OCI-LY1 (cell line): ENCODE measurements around the gene CFAP46.

Experiments
- EZH2 ChIP-seq: fragments of 200-600 bp; sonication (generic), shearing (Covaris generic); IDR thresholded peaks from 2 replicates; pipeline ENCODE4 v1.8.0; 2017; ENCODE audit warnings: borderline replicate concordance, mixed run types, mild to moderate bottlenecking, antibody characterized with exemption, low read length, moderate library complexity, mixed read lengths
- TF ChIP-seq, protein P1 (sequence below): fragments of 200-600 bp; sonication (generic), shearing (Covaris generic); IDR thresholded peaks from 2 replicates; pipeline ENCODE4 v1.5.1; 2017; ENCODE audit warnings: mild to moderate bottlenecking, antibody characterized with exemption, low read length, moderate library complexity, mixed read lengths

DNA sequence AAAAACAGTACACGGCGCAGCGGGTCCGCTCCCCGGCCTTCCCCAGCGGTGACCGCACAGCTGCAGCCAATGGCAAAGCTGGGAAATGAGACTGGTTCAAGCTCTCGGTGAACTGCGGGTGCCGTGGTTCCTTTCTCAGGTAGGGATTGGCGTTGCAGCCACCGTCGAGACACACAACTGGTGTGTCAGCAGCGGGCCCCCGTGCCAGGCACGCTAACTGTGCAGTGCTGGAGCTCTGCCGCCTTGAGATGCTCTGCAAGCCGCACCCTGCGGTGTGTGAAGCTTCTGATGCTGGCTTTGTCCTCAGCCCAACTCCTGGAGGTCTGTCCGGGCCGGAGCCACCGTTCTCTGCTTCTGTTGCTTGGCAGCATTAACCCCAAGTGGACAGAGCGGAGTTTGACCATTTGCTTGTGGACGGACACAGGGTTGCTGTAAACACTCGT, 135.8 kb downstream of the CFAP46 start:
- TF ChIP-seq, protein P1, sequence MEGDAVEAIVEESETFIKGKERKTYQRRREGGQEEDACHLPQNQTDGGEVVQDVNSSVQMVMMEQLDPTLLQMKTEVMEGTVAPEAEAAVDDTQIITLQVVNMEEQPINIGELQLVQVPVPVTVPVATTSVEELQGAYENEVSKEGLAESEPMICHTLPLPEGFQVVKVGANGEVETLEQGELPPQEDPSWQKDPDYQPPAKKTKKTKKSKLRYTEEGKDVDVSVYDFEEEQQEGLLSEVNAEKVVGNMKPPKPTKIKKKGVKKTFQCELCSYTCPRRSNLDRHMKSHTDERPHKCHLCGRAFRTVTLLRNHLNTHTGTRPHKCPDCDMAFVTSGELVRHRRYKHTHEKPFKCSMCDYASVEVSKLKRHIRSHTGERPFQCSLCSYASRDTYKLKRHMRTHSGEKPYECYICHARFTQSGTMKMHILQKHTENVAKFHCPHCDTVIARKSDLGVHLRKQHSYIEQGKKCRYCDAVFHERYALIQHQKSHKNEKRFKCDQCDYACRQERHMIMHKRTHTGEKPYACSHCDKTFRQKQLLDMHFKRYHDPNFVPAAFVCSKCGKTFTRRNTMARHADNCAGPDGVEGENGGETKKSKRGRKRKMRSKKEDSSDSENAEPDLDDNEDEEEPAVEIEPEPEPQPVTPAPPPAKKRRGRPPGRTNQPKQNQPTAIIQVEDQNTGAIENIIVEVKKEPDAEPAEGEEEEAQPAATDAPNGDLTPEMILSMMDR, result no peak
- TF ChIP-seq EZH2, result no peak
